ENCODE measurements around the gene METTL24. TPM values are rescaled to one million over a fixed set of nuclear protein-coding genes. Genes with fewer than 3 reads are reported as not detected.
"Not testable (repeated sequence)": the region's sequence is repeated elsewhere in the genome, so short reads cannot be mapped to it uniquely, and the experiment has no call there.

The METTL24 gene
- total RNA-seq, 2 donors from 2014 or later, result not detected

DNA sequence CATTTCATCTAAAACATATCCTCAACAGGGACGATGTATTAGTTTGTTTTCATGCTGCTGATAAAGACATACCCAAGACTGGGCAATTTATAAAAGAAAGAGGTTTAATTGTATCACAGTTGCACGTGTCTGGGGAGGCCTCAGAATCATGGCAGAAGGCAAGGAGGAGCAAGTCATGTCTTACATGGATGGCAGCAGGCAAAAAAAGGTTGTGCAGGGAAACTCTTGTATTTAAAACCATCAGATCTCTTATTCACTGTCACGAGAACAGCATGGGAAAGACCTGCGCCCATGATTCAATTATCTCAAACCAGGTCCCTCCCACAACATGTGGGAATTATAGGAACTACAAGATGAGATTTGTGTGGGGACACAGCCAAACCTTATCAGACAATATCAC is 48.7 kb downstream of the METTL24 start:
- H3K9me3 Mint-ChIP-seq; H3K27ac Mint-ChIP-seq; H3K36me3 Mint-ChIP-seq; ATAC-seq; DNase-seq (ENCODE audit: low spot score in 2 of 2): not testable (repeated sequence)

- no peaks in the 10 kb centered on the region for H3K9me3 Mint-ChIP-seq
- H3K36me3 Mint-ChIP-seq, result no peaks in the 10 kb centered on the region
- H3K27ac Mint-ChIP-seq, result no peak overlapping the region
- ATAC-seq (no peak), DNase-seq (ENCODE audit: low spot score in 2 of 2) (no peak)
Measured at GRCh38 chr6:110307368-110307767, 50.8 kb downstream of the METTL24 start.

- not testable (repeated sequence) for H3K27ac Mint-ChIP-seq; H3K36me3 Mint-ChIP-seq; DNase-seq (ENCODE audit: low spot score in 2 of 2); ATAC-seq; H3K9me3 Mint-ChIP-seq
Measured at GRCh38 chr6:110305832-110306231, 52.3 kb downstream of the METTL24 start.

GRCh38 chr6:110303692-110304091 is 54.5 kb downstream of the METTL24 start:
- not testable (repeated sequence) for DNase-seq (ENCODE audit: low spot score in 2 of 2); ATAC-seq; H3K9me3 Mint-ChIP-seq; H3K36me3 Mint-ChIP-seq; H3K27ac Mint-ChIP-seq

DNA sequence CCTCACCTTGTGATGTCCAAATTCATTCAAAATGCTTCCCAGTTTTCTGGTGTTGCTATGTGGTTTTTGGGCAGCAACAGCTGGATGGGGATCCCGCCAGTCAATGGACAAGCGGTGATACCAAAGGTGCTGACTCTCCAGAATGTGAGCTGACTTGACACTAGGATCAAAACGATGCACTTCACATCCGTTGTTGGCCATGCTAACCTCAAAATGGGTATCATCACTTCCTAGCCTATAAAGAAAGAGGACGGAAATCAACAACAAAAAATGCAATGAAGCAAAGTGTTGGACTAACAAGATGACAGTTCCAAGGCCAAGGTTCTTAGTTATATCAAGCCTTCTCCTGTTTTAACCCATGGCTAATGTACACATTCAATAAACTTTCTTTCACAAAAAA is 59.2 kb downstream of the METTL24 start:
- no peak for ATAC-seq
- Mint-ChIP-seq H3K9me3 (no peaks in the 10 kb centered on the region), H3K36me3 (no peaks in the 10 kb centered on the region), H3K27ac (no peak overlapping the region)
- no peak for DNase-seq (ENCODE audit: low spot score in 2 of 2)

- no peaks in the 10 kb centered on the region for H3K9me3 Mint-ChIP-seq
- ATAC-seq, result no peak
- no peak overlapping the region for H3K27ac Mint-ChIP-seq
Measured at GRCh38 chr6:110298411-110298810, 59.7 kb downstream of the METTL24 start.

DNA sequence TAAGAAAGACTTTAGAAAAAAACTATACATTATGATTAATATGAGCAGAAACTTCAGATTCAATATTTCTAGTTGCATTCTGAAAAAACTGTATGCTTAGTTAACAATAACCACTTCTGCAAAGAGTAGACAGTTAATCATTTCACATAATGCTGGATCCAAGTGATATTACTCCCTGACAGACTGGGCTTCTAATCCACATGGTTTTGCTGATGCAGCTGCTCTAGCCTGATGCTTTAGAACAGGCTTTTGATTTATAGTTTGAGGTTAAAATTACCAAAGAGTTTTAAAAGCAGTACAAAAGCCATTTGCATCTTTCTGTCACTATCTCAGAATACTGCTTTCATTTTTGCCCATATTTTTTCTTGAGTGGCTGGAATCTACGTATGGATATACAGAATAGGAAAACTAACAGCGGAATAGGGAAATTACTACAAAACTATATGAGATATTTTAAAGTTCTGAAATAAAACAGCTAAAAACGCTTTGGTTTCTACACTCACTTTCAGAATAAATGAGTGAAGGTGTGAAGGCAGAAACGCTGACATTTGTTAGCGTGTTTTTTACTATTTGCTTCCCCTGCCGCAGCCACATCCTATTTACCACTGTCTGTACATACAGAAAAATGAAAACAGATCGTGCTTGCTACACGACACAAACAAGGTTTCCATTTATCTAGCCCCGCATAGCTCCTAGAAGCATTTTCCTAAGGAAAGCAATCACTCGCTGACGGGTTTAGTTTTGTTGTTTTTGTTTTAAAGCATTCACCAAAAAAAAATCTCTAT is 61.7 kb downstream of the METTL24 start:
- Mint-ChIP-seq H3K27ac (no peak overlapping the region), H3K36me3 (no peaks in the 10 kb centered on the region), H3K9me3 (no peaks in the 10 kb centered on the region)
- no peak for DNase-seq (ENCODE audit: low spot score in 2 of 2)
- ATAC-seq, result no peak

More at GRCh38 chr6:110298411-110298810, 59.7 kb downstream of the METTL24 start:
- no peaks in the 10 kb centered on the region for H3K36me3 Mint-ChIP-seq
- DNase-seq (ENCODE audit: low spot score in 2 of 2), result no peak

DNA sequence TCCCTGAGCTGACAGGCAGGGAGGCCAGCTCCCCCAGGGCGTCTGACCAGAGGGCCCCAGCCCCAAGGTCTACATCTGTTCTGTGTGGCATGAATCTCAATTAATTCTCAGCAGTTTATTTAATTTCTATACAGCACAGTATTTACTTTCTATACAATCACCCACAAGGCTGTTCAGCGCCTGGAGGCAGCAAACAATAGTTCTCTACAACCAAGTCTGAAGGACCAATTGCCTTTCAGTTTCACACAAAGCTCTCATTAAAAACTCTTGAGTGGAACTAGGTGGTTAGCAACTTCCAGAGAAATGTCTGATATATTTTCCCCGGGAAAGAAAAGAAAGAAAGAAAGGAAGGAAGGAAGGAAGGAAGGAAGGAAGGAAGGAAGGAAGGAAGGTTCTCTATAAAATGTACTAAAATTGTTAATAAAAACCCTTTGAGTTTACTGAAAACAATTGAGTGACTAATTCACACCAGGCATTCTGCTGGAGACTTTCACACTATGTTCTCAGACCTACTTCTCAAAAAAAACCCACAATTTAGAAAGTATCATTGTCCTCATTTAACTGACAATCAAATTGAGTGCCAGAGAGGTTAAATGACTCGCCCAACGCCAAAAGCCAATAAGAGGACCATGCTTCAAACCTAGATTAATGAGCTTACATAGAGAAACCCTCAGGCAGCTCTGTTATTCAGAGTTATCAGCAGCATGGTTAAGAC is 62.5 kb downstream of the METTL24 start:
- DNase-seq (ENCODE audit: low spot score in 2 of 2) (no peak), ATAC-seq (no peak)
- peaks cover 0 to 4% of the 10 kb centered on the region in 2 donors for H3K9me3 Mint-ChIP-seq
- no peaks in the 10 kb centered on the region for H3K36me3 Mint-ChIP-seq
- no peak overlapping the region for H3K27ac Mint-ChIP-seq

- no peaks in the 10 kb centered on the region for H3K36me3 Mint-ChIP-seq
- DNase-seq (ENCODE audit: low spot score in 2 of 2) (no peak), ATAC-seq (no peak)
- no peak overlapping the region for H3K27ac Mint-ChIP-seq
- peaks cover 0 to 11% of the 10 kb centered on the region in 2 donors for H3K9me3 Mint-ChIP-seq
Measured at GRCh38 chr6:110287462-110288341, 70.4 kb downstream of the METTL24 start.

DNA sequence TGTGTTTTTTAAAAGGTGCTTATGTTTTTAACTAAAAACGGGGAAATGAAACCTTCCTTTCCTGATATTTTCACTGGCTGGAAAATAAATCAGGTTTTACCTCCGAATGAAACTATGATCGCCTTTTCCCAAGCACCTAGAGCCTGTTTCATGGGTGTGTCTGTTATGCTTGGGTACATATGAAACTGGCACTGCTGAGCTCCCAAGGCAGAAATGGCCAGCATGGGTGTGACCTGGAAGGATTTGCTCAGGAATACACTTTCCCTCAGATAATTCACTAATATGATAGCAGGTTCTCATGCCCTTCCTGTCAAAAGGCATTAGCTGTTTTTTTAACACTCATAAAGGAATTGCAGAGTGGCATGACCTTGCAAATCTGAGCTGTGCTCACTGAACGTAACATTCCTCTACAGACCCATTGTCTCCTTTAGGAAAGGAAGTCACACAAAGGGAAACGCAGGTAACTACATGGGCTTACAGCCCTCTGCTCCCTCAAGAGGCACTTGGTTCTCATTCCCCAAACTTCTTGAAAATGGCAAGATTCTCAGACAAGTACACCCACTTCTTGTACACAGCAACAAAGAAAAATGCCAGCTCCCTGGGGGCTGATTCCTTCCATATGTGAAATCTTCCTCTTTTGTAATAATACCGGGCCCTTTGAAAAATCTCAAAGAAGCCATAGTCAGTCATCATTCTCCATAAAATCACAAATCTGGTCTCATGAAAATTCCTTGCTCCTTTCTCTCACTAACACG is 72.7 kb downstream of the METTL24 start:
- Mint-ChIP-seq H3K27ac (no peak overlapping the region), H3K36me3 (no peaks in the 10 kb centered on the region), H3K9me3 (peaks cover 0 to 7% of the 10 kb centered on the region in 2 donors)
- no peak for DNase-seq (ENCODE audit: low spot score in 2 of 2)
- ATAC-seq, result no peak

GRCh38 chr6:110284855-110285254 is 73.3 kb downstream of the METTL24 start:
- H3K9me3 Mint-ChIP-seq, result peaks cover 0 to 4% of the 10 kb centered on the region in 2 donors
- no peaks in the 10 kb centered on the region for H3K36me3 Mint-ChIP-seq
- H3K27ac Mint-ChIP-seq, result no peak overlapping the region
- no peak for ATAC-seq
- no peak for DNase-seq (ENCODE audit: low spot score in 2 of 2)

- Mint-ChIP-seq H3K36me3 (no peaks in the 10 kb centered on the region), H3K9me3 (no peaks in the 10 kb centered on the region), H3K27ac (no peak overlapping the region)
- DNase-seq (ENCODE audit: low spot score in 2 of 2), result no peak
- no peak for ATAC-seq
Measured at GRCh38 chr6:110283657-110284056, 74.5 kb downstream of the METTL24 start.

DNA sequence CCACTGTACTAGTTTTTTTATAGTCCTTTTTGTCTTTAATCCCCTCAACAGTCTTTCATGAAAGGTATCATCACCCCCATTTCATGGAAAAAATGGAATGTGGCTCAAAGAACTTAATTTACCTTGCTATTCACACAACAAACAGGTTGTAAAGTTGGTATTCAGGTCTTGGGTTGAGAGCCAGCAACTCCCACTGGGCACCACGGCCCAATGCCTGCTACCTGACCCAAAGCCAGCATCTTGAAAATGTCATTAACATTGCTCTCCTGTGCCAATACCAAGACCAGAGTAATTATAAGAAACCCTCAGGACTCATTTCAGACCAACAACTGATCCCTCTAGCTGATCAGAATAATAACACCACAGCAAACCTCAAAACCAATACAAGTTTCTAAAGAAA is 75.7 kb downstream of the METTL24 start:
- Mint-ChIP-seq H3K27ac (no peak overlapping the region), H3K9me3 (no peaks in the 10 kb centered on the region), H3K36me3 (no peaks in the 10 kb centered on the region)
- DNase-seq (ENCODE audit: low spot score in 2 of 2) (no peak), ATAC-seq (no peak)

DNA sequence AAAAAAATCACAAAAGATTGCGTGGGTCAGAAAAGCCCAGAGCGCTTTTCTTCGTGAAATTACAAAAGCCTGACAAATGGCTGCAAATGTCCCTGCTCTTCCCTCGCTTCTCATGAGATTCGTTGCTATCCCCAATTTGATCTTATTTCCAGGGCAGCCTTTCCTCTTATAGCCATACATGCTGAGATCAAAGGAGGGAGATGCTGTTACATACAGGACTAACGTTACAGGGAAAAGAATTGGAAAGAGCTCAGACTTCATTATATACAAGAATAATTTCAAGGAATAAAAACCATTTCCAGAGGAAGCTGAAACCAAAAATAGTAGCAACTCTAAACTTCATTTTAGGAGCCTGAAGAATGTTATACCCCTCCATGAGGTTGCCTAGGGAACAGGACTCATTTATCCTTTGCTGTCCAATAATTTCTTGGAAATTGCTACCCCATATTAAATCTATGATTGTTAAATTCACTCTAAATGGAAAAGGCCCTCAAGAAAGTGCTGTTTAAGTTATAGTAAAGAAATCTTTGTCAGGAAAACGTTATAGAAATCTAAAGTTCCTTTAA is 81.0 kb downstream of the METTL24 start:
- Mint-ChIP-seq H3K9me3 (peaks cover 0 to 4% of the 10 kb centered on the region in 2 donors), H3K27ac (no peak overlapping the region), H3K36me3 (no peaks in the 10 kb centered on the region)
- ATAC-seq (no peak), DNase-seq (ENCODE audit: low spot score in 2 of 2) (no peak)

DNA sequence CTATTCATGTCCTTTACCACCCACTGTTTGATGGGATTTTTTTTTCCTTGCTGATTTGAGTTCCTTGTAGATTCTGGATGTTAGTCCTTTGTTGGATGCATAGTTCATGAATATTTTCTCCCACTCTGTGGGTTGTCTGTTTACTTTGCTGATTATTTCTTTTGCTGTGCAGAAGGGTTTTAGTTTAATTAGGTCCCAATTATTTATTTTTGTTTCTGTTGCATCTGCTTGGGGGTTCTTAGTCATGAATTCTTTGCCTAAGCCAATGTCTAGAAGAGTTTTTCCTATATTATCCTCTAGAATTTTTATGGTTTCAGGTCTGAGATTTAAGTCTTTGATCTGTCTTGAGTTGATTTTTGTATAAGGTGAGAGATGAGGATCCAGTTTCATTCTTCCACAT is 85.4 kb downstream of the METTL24 start:
- H3K27ac Mint-ChIP-seq; H3K36me3 Mint-ChIP-seq; H3K9me3 Mint-ChIP-seq; DNase-seq (ENCODE audit: low spot score in 2 of 2); ATAC-seq: not testable (repeated sequence)

DNA sequence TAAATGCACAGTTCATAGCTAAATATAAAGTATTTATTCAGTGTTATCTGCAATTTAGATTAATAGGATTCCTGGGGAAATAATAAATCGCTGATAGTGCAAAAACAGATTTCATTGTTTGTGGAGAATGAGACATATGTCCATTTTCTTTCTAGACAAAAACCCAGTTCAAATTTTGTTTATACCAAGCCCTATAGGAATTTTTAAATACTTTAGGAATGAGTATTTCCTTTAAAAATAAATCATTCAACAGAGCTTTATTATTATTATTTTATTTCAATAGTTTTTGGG is 86.5 kb downstream of the METTL24 start:
- no peak for DNase-seq (ENCODE audit: low spot score in 2 of 2)
- Mint-ChIP-seq H3K27ac (no peak overlapping the region), H3K36me3 (peaks cover 0 to under 1% of the 10 kb centered on the region in 2 donors), H3K9me3 (peaks cover 0 to 4% of the 10 kb centered on the region in 2 donors)
- no peak for ATAC-seq
